Measurements from ENCODE around the gene TCAF1. TPM values are rescaled to one million over a fixed set of nuclear protein-coding genes. Genes with fewer than 3 reads are reported as not detected.

Gene TCAF1
- 53.5 and 63.2 TPM in 2 replicates for total RNA-seq (2014; rRNA removed; shearing (Covaris generic))

DNA sequence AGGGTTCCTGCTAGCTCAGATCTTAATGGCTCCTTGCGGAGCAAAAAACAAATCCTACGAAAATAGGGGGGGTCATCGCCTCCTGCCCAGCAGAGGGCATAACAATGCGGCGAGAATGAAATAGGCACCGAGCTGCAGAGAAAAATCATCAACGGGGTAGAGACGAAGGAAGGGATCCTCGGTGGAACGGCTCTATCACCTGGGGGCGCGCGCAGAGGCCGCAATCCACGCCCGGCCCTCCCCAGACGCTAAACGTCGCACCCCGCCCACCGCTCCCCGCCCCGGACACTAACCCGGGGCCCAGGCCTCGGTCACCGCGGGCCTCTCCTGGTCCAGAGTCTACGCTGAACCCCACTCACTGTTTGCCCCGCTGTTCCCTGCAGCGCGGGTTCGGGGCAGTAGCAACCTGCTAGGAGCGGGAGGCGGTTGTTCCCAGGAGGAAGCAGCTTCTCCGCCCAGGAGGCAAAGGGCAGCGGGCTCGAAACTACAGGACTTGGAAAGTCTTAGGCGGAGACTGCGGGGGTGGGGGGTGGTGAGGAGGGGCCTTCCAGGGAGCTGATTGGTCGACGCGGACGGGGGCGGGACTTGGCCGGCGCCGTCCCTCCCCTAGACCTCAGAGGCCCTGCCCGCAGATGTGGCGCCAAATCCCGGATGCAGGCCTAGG lies at the start of gene TCAF1:
Gene TCAF1 (minus strand): TSS at position 509 of the 664 bp plus-strand sequence. CDS start 25,568 bp downstream, outside the sequence.
- DNase-seq (ENCODE audit: low spot score) = peak; percentile 89

- DNase-seq (ENCODE audit: low spot score) = no peak
Observed at GRCh38 chr7:143948733-143949132, 46.8 kb upstream of the TCAF1 start.

GRCh38 chr7:143947111-143947510 lies 45.1 kb upstream of the TCAF1 start:
- no peak for DNase-seq (ENCODE audit: low spot score)

- DNase-seq (ENCODE audit: low spot score) = no peak
Observed at GRCh38 chr7:143945423-143945822, 43.4 kb upstream of the TCAF1 start.

DNA sequence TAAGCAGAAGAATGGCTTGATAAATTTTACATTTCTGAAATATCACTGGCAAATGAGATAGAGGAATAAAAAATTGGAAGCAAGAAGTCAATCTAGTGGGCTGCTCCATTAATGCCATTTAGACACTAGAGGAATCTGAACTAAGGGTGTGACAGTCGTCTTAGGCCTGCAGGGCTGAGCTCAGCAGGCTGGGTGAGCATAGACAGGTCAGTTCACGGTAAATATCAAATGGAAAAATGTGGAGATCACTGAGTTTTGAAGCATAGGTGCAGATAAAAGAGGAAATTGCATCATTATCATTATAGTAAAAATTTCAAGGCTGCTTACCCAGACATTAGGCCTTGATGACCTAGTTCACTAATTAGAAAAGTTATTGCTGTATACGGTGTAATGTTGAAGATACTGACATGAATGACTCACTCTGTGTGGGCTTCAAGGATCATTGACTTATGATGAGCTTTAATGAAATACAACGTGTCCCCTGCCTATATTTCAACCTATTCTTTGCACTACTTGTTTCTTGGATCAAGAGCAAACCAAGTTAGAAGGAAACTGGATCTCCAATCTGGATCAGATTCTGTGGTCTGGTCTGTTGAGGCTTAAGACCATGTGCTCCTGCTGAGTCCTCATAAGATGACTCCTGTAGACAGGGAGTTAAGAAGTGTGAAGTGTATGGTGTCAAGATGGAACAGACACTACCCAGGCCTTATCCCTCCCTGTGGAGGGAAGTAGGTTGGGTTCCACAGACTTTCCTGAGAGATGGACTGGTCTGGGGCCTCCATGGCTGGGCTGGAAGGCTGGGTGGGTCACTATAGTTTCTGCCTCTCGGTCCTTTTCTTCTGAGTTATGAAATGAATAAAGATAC lies 36.6 kb upstream of the TCAF1 start:
- no peak for DNase-seq (ENCODE audit: low spot score)

DNA sequence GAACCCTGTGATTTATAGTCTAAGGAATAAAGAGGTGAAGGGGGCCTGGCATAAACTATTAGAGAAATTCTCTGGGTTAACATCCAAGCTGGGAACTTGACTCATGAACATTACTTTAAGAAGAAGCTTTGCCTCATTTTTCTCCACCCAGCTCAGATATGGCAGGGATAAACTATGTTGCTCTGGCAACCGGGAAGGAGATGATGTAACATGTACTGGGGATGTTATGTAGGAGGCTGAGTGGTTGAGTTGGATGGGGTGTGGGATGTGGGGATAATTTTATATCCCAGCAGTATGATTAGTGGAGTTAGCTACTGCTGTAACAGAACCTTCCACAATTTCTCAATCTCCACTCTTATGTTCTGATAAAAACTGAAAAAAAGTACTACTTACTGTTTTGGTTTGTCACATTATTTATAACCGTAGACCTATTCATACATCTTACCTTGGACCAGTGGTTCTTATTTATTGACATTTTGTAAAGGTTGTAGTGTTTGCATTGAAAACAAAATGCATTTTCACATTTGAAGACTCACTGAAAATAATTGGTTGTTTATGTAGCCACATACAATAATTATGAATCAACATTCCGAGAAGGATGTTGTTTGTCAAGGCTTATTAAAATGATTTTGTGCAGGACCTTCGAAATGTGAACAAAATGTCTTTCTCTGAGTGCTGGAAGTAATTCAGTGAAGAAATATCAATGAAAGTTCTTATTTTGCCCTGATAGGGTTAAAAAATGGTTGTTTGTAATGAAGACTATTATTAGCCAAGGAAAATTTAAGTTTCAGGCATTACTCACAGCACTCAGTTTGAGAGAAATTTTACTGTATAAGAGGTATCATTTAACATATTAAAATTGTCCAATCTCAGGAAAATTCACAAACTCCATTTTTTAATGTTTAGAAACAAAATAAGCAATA lies 34.4 kb upstream of the TCAF1 start:
- no peak for DNase-seq (ENCODE audit: low spot score)

DNA sequence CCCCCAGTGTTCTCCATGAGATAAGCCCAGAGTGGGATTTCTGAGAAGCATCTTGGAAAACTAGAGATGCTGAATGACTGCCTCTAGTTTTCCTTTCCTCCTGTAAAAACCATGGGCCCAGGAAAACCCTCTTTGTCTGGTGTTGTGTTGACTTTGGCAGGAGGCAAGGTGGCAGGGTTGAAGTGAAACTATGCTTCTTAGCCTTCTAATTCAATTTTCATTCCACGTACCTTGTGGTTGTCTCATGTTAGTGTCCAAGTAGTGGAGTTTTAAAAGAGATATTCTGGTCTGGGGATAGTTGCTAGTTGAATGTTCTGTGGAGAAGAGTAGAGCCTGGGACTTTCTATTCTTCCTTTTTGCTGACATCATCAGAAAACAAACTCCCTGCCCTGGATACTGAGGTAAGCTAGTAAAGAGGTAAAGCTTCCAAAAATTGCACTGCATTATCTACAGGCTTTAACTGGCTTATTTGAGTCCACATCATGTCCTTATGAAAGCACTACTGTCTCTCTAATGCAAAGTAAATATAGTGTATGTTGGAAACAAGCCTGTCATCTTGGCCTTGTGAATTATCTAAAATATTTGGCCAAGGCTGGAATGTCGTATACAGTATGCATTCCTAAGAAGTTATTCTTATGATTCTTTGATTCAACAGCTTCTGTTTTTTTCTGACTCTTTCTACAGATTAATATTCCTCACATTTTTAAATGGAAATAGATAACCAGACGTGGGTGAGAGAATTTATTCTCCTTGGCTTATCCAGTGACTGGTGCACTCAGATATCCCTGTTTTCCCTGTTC lies 32.8 kb upstream of the TCAF1 start, which contains the start of gene OR2F2:
Gene OR2F2 (plus strand): TSS at position 708 of the 800 bp plus-strand sequence. CDS start 0 bp downstream, at position 708.
- DNase-seq (ENCODE audit: low spot score) = peak; percentile 8

DNA sequence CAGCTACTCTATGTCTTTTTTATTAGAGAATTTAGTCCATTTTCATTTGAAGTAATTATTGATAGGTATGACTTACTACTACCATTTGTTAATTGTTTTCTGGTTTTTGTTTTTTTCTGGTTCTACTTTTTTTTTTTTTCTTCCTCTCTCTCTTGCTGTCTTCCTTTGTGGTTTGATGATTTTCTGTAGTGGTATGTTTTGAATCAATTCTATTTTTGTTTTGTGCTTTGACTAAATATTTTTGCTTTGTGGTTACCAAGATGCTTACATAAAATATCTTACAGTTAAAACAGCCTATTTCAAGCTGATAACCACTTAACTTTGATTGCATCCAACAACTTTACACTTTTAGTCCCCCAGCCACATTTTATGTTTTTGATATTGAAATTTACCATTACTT lies 29.8 kb upstream of the TCAF1 start:
- no peak for DNase-seq (ENCODE audit: low spot score)

GRCh38 chr7:143929224-143929920 lies 27.4 kb upstream of the TCAF1 start:
- no peak for DNase-seq (ENCODE audit: low spot score)

- DNase-seq (ENCODE audit: low spot score) = no peak
Observed at GRCh38 chr7:143924851-143925250, 22.9 kb upstream of the TCAF1 start.

DNA sequence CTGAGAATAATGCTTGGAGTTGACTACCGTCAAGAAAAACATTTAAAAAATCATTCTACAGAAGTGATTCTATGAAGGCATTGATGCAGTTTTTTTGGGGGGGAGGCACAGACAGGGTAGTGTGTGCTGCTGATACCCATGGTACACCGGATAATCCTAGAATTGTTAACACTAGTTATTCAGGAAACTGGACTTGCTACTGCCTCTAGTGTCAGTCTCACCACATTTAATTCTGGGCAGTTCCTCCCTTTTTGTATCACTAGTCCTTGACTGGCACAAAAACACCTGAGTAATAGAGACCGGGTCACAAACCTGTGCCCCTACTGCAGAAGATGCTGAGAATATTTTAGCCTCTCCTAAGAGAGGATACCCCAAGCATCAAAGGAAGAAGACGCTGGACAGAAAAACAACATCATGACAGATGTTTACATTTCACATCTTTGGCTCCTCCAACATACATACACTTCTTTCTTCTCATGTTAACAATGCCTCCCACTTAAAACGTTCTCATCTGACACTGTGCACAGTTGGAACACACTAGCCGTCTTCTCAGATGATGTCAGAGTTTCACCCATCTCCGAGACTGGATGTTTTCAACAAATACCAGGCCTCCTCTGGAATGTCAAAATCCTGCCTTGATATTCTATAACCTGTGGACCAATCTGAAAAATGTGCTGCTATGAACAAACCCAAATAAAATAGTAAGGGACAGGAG lies 13.1 kb upstream of the TCAF1 start:
- DNase-seq (ENCODE audit: low spot score) = no peak

DNA sequence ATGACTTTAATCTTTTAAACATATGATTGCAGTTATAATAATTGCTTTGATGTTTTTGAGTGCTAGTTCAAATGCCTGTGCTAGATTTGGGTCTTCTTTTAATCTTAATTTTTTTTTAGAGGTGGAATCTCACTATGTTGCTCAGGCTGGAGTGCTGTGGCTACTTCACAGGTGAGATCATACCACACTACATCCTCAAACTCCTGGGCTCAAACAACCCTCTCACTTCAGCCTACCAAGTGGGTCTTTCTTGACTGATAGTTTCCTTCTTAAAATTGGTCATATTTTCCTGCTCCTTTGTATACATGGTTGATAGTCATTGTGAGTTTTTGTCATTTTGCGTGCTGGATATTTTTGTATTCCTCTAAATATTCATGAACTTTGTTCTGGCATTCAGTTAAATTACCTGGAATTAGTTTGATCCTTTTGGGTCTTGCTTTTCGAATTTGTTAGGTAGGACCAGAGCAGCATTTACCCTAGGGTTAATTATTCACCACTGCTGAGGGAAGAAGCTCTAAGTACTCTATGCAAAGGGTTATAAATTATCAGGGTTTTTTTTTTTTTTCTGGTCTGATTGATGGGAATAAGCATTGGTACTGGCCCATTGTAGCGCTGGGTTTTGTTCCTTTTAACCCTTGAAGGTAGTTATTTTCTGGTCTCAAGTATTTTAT lies 12.1 kb upstream of the TCAF1 start:
- DNase-seq (ENCODE audit: low spot score) = no peak

DNA sequence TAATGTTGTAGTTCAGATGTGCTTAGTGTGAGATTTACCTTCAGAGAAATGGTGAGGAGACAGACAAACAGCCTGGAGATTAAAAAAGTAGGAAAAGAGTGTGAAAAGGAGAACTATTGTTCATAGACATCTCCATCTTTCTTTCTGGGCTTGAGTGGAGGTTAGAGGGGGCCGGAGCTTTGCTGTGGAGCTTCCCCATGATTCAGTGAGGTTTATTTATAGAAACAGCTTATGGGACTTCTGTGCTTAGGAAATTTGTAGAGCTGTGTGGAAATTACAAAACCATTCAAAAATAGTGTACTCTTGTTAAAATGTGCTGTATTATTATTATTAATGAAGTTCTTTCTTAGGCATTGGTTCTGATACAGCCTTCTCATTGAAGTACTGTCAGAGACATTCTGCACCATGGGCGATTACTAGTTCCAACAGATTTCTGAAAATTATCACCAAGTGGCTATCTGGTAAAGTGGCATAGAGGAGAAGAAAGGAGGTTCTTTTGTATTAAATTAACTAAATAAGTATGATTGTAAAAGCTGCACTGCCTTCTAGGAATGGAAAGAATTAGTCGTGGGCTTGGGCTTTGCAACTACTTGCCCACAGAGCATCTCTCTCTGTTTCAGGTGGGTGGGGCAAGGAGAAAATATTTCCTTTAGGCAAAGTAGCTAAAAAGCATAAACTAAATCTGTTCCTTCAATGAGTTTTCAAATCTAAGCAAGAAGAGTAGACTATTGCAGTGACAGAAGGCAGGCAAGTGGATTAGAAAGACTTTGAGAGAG lies 8.7 kb upstream of the TCAF1 start:
- no peak for DNase-seq (ENCODE audit: low spot score)

DNA sequence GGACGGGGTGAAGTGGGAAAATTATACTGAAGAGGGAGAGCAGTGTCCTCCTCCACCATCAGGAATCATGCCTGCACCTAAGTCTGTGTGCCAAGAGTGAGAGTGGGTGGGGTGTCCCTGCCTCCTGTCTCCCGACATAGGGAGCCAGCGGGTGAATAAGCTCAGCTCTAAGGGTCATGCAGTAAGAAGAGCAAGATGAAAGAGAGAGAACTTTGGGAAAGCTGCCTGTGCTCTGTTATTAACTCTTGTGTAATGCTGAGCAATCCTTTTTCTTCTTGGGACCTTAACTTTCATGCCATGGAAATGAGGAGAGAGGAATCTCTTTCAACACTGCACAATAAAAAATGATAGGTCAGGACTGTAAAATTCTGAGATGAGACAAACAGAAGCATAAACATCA lies 7.9 kb upstream of the TCAF1 start:
- no peak for DNase-seq (ENCODE audit: low spot score)

DNA sequence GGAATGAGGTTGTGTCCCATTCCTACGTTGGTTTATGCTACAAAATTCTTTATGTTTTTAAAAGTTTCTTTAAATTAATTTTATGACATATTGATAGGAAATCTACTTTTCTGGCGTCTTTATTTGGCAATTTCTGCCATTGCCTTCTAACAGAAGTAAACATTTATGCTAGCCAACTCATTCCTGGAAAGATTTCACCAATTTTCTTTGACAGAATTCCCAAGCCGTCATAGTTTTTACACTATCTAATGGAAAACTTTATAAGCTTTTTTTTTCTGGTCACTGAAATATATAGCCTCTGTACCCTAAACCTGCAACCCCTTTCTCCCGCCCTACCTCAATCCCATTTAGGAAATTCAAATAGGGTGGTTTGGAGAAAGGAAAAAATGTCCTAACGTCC lies 6.1 kb upstream of the TCAF1 start:
- no peak for DNase-seq (ENCODE audit: low spot score)

- no peak for DNase-seq (ENCODE audit: low spot score)
Observed at GRCh38 chr7:143906895-143907294, 4.9 kb upstream of the TCAF1 start.

GRCh38 chr7:143906151-143906550 lies 4.2 kb upstream of the TCAF1 start:
- no peak for DNase-seq (ENCODE audit: low spot score)

GRCh38 chr7:143905509-143905908 lies 3.5 kb upstream of the TCAF1 start:
- DNase-seq (ENCODE audit: low spot score) = no peak
